ENCODE data around the gene RNASE4.

Gene RNASE4

GRCh38 chr14:20676072-20676471 is 8.3 kb upstream of the RNASE4 start:
- no peak for DNase-seq

- DNase-seq: no peak
These were observed 4.5 kb upstream of the RNASE4 start for GRCh38 chr14:20679907-20680306.

- no peak for DNase-seq
These were observed 4.0 kb upstream of the RNASE4 start for GRCh38 chr14:20680363-20680762.

DNA sequence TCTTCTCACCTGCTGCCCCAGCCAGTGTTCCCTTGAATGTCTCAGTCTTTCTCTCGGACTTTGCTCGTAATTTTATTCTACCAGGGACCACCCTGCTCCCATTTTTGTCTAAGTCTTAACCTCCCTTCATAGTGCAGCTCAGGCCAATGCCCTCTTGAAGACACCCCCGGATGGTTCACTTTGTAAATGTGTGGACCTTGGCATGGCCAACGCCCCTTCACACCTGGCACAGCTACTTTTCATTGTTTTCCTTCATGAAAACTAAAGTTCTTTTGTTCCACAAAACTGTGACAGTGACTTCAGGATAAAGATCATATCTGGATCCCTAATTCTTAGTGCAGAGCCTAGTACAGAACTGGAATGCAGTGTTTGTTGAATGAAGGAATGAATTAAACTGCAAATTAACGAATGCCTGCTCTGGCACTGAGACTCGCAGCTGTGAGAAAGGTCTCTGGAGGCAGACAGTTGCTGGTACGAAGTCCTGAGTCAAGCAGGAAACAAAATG is 3.5 kb upstream of the RNASE4 start:
- DNase-seq: no peak

- peak; percentile 27 for DNase-seq
These were observed 2.8 kb upstream of the RNASE4 start for GRCh38 chr14:20681348-20682126.

- DNase-seq: no peak
These were observed 2.3 kb upstream of the RNASE4 start for GRCh38 chr14:20682127-20682434.

DNA sequence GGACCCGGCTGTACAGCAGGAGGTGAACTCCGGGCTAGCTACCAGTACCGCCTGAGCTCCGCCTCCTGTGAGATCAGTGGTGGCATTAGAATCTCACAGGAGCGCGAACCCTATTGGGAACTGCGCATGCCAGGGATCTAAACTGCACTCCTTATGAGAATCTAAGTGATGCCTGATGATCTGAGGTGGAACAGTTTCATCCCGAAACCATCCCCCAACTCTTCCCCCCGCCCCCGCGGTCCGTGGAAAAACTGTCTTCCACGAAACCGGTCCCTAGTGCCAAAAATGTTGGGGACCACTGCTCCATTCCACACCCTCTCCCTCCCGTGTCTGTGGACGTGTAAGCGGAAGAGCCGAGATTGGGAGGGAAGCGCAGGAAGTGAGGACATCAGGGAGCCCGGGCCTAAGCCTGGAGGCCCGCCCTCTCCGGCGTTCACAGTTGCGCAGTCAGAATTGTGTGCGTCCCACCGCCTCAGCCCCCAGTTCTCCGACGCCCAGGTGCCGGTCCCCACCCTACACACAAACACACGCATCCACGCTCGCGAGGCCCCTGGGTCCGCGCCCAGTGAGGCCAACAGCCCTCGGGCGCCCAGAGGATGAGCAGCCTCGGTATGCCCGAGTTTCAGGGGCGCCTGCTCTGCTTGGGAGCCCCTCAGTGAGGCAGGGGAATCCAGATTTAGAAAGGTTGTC is 1.8 kb upstream of the RNASE4 start:
- DNase-seq: peak; percentile 21

DNA sequence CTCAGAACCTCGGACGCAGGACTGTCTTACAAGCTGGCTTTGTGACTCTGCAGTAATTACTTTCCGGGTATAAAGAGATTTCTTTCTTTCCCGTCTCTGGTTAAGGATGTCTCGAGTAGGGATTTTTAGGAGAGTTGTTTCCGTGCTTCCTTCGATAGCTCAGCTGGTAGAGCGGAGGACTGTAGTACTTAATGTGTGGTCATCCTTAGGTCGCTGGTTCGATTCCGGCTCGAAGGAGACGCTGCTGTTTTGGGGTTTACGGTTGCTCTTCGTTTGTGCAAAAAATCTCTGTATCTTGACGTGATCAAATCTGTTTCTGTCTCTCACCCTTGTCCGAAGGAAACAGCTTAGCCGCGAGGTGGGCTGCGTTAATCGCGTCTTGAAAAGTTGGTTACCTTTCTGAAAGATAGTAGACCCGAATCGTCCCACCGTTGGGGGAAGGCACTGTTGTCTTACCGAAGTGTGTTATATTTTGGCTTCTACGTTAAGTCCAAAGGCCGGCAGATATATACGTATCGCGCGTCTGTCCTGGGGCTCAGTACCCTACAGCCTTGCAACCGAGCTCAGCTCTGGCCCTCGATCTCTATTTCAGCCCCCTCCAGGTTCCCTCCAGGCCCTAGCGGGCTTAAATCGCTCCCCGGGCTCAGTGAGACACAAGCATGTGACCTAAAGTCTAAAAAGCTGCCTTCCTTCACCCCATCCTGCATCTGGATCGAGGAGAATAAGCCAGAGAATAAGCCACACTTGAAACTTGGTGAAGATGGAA is 1.1 kb upstream of the RNASE4 start:
- peak; percentile 43 for DNase-seq

GRCh38 chr14:20684662-20685456 is 499 bp downstream of the RNASE4 start:
- no peak for DNase-seq

GRCh38 chr14:20686386-20687143 is 2.2 kb downstream of the RNASE4 start:
- no peak for DNase-seq

DNA sequence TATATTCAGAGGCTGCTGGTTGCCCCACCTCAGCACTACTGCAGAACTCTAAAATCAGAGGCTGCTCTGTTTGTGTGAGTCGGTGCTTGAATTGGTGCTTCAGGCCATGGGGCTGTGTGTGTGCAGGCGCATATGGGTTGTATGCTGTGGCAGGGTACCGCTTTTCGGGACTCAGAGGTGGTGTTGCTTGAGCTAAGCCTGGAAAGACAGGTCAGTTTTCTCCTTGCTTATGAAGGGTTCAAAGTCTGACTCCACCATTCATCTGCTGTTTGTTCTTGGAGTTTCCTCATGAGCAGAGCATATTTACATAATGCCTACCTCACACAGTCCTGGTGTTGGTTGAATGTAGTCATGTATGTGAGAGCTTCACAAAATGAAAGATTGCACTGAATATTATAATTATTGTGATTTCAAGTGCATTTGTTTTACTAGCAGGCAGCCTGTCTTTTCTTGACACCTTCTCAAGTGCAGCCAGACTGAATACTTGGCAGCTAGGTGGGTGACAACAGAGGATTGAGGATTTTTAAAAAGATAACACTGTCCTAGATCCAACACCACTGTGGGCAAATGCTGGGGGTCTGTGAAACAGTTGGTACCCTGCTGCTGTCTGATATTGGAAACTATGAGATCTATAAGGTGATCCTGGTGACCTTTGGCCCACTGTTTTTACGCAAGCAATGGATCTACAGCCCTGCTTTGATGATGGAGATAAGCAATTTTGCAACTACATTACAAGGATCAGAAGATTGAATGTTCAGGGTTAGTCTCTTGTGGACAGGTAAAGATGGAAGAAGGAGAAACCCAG is 3.2 kb downstream of the RNASE4 start:
- no peak for DNase-seq

DNA sequence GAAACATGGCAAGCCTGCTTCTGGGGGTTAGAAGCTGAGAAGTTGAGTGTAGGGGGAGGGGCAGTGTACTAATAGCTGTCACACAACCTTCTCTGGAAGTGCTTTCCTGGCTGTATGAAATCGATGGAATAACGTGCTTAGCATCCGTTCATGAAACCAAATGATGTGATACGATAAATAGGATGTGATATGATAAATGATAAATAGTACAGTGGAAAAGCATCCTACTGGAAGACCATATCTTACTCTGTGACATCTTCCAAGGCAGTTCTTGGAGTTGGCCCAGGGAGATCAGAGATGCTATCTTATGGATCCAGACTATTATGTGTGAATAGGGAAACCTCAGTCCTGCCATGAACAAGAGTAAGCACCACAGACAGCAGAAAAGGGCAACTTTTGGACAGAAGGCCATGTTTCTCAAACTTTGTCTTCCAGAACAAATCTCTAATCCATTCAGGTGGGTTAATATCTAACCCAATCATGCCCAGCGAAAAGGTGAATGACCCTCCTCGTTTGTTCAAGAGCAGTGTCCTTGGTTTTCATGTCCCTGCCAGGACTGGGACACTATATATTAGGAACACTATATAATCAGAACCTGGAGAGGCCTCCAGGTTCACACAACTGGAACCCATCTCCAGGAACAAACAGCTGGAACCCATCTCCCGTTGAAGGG is 3.9 kb downstream of the RNASE4 start, which contains the start of gene ANG:
ANG (plus strand) TSS at position 598 of the 673 bp plus-strand sequence. CDS start 4,801 bp downstream, outside the sequence.
- DNase-seq: no peak

DNA sequence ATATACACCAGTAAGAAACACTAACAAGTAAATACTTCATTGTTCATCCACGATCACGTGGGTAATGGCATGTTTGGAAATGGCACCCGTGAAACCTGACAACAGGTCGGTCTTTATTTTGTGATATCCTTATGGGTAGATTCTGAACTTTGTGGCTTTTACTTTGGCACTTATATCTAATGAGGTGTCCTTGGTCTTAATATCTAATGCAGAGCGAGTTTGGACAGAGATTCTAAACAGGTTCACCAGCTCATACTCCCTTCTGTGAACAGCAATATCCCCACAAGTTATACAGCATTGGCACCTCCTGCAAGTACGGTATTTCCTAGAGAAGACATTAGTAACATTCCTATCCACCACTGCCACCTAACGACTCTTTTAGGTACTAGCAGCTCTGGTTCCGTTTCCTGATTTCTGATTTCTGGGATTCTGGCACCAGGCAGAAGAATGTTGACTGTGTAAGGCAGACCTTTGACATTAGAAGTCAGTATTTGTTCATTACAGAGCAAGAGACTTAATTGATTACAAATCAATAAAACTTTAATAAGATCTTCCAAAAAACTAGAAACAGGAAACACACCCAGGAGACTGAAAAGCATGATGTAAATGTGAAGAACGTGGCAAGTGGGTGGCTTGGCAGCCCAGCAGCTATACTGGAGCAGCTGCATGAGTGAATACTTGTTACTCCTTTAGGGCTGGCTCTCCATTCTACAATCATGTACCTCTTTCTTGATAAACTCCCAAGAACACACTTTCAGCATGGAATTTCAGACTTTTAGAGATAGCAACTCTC is 6.7 kb downstream of the RNASE4 start:
- no peak for DNase-seq

- no peak for DNase-seq
These were observed 7.9 kb downstream of the RNASE4 start for GRCh38 chr14:20692116-20692751.

GRCh38 chr14:20696764-20697163 is 12.4 kb downstream of the RNASE4 start:
- DNase-seq: no peak

DNA sequence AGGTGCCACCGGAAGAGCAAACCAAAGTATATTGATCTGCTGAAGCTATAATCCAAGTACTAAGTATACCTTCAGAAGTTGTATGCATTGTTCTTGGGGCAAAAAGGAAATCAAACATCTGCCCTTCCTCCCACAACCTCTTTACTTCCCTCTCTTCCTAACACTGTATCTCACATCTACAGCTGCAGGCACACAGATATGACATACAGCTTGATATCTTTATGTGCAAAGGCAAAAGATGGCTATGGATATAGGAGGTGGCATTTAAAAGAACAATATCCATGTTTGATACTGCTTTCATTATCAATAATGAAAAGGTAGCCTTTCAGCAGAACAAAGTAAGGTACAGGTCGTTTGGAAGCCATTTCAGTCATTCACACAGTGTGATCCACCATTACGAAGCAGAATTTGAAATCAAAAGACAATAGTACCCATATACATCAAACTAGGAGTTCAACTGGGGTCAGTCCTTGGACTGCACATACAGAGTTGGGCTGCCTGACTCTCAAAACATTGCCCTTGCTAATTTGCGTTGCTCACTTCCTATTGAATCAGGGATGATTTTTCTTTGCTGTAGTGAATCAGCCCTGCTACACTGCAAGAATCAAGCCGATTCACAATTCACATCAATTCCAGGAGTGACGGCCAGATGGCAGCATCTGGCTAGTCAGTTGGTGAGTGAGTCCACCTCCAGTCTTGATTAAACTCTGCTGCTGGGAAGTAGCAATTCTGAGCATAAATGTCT is 13.1 kb downstream of the RNASE4 start:
- DNase-seq: no peak

GRCh38 chr14:20698018-20698329 is 13.6 kb downstream of the RNASE4 start:
- DNase-seq: no peak

GRCh38 chr14:20698934-20699333 is 14.6 kb downstream of the RNASE4 start:
- DNase-seq: no peak
